Erythroblast (primary cell): ENCODE data around the gene OR4F15.

Source experiments
- DNase-seq, 2 experiments: peaks; one replicate each; lab custom pipeline; 2025; lab: John Stamatoyannopoulos, UW
- GATA1 ChIP-seq: IDR thresholded peaks from 2 replicates; pipeline ENCODE4 v1.6.1; 2011; ENCODE audit warnings: low read depth, mild to moderate bottlenecking, control low read depth, low read length, moderate library complexity
- POLR2A ChIP-seq: IDR thresholded peaks from 2 replicates; pipeline ENCODE4 v1.6.1; 2011; ENCODE audit warnings: mild to moderate bottlenecking, low read length

OR4F15 gene

DNA sequence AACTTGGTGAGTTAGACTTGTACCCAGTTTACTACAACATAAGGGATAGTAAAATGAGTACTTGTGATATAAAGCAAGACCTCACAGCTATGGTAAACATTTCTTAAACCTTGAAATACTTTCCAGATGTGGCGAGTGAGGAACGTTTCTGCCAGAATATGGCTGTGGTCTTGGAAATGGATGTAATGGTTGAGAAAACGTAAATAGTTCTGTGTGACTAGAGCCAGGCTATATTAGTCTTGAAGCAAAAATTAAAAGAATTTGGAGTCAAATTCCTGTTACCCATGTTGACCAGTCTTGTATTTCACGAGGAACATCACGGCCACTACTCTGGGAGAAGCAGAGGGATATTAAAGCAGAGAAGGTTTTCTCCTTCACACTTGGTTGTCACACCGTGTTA is 15.3 kb downstream of the OR4F15 start:
- DNase-seq = no peak
- TF ChIP-seq POLR2A (no peak), GATA1 (no peak)

GRCh38 chr15:101828774-101829173 is 16.8 kb downstream of the OR4F15 start:
- TF ChIP-seq GATA1 = no peak
- no peak for TF ChIP-seq POLR2A

GRCh38 chr15:101841656-101842055 is 29.7 kb downstream of the OR4F15 start:
- DNase-seq = no peak

More at GRCh38 chr15:101828774-101829173, 16.8 kb downstream of the OR4F15 start:
- DNase-seq = no peak

GRCh38 chr15:101844916-101845315 is 32.9 kb downstream of the OR4F15 start:
- DNase-seq = no peak
- no peak for TF ChIP-seq POLR2A
- no peak for TF ChIP-seq GATA1

More at GRCh38 chr15:101841656-101842055, 29.7 kb downstream of the OR4F15 start:
- TF ChIP-seq GATA1 = no peak
- TF ChIP-seq POLR2A = no peak

DNA sequence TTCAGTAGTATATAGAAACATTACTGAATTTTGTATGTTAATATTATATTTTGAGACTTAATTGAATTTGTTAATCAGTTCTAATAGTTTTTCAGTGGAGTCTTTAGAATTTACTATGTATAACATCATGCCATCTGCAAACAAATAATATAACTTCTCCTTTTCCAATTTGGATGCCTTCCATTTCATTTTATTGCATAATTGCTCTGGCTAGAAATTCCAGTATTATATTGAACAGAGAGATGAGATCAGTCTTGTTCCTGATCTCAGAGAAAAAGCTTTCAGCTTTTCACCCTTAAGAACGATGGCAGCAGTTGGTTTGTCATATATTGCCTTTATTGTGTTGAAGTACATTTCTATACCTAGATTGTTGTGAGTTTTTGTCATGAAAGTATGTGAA is 40.4 kb downstream of the OR4F15 start:
- no peak for DNase-seq
- no peak for TF ChIP-seq POLR2A
- TF ChIP-seq GATA1 = no peak
